OCI-LY3 (cell line): ENCODE measurements around the gene TTLL10.

ENCODE experiments used
- H2AFZ ChIP-seq: fragments of 200-600, 300-600 bp; shearing (Covaris generic); 2 replicates; pipeline ENCODE4 v1.6.0; 2014; ENCODE audit warnings: antibody characterized with exemption, low read depth, low read length
- H3K27ac ChIP-seq: fragments of 200-600, 300-600 bp; sonication (generic); 2 replicates; pipeline ENCODE4 v1.5.1; 2014; ENCODE audit warnings: mild to moderate bottlenecking, low read length, moderate library complexity, mixed read lengths
- H3K27me3 ChIP-seq: fragments of 200-600, 300-600 bp; sonication (generic); 2 replicates; pipeline ENCODE4 v1.6.1; 2014; ENCODE audit warnings: low read depth, low read length, mixed read lengths
- H3K36me3 ChIP-seq: fragments of 200-600, 300-600 bp; sonication (generic); replicated peaks from 2 replicates; pipeline ENCODE3; 2014; ENCODE audit warnings: low read depth, low read length, mixed read lengths
- H3K4me1 ChIP-seq: fragments of 300-600, 200-600 bp; sonication (generic); 2 replicates; pipeline ENCODE4 v1.6.1; 2014; ENCODE audit warnings: low read length, mixed read lengths
- H3K4me2 ChIP-seq: fragments of 200-600, 300-600 bp; sonication (generic); 2 replicates; pipeline ENCODE4 v1.6.1; 2014; ENCODE audit warnings: low read length, mixed read lengths
- H3K4me3 ChIP-seq: fragments of 300-600, 200-600 bp; sonication (generic); 2 replicates; pipeline ENCODE4 v1.5.1; 2014; ENCODE audit warnings: antibody characterized with exemption, mild to moderate bottlenecking, low read length, moderate library complexity
- H3K79me2 ChIP-seq: fragments of 300-600, 200-600 bp; shearing (Covaris generic); 2 replicates; pipeline ENCODE4 v1.6.1; 2014; ENCODE audit warnings: mild to moderate bottlenecking, low read length, mixed read lengths
- H3K9ac ChIP-seq: fragments of 300-600, 200-600 bp; shearing (Covaris generic); 2 replicates; pipeline ENCODE4 v1.6.0; 2014; ENCODE audit warnings: mild to moderate bottlenecking, low read length, moderate library complexity
- H3K9me3 ChIP-seq: fragments of 200-600, 300-600 bp; shearing (Covaris generic); 2 replicates; pipeline ENCODE4 v1.6.1; 2014; ENCODE audit warnings: low read length, mixed read lengths; ENCODE audit not compliant: insufficient read depth
- H4K20me1 ChIP-seq: fragments of 200-600, 300-600 bp; sonication (generic); 2 replicates; pipeline ENCODE4 v1.6.1; 2016; ENCODE audit warnings: low read length, mixed read lengths; ENCODE audit not compliant: insufficient read depth
- CTCF ChIP-seq: fragments of 200-600, 300-600 bp; sonication (generic); IDR thresholded peaks from 2 replicates; pipeline ENCODE4 v1.5.1; 2014; ENCODE audit warnings: antibody characterized with exemption, low read length, low read depth
- EZH2phosphoT487 ChIP-seq: fragments of 200-600 bp; shearing (Covaris generic); IDR thresholded peaks from 2 replicates; pipeline ENCODE4 v1.6.1; 2018; ENCODE audit warnings: antibody characterized with exemption, mixed run types, low read depth

The TTLL10 gene

GRCh38 chr1:1223321-1223720, 49.6 kb downstream of the TTLL10 start:
- Histone ChIP-seq H2AFZ (no peak overlapping the region), H3K4me1 (peaks cover 6% of the 10 kb centered on the region; the same call in 1 of the 2 replicates), H3K9ac (no peak overlapping the region), H3K9me3 (no peaks in the 10 kb centered on the region), H3K4me2 (no peak overlapping the region), H3K4me3 (no peak overlapping the region), H4K20me1 (no peaks in the 10 kb centered on the region), H3K27ac (no peak overlapping the region), H3K36me3 (peaks cover 35% of the 10 kb centered on the region), H3K27me3 (no peaks in the 10 kb centered on the region), H3K79me2 (peaks cover 38% of the 10 kb centered on the region)
- TF ChIP-seq CTCF (no peak), EZH2phosphoT487 (no peak)

GRCh38 chr1:1223891-1224290, 50.2 kb downstream of the TTLL10 start:
- H3K4me3 ChIP-seq, result no peak overlapping the region
- H3K36me3 ChIP-seq, result peaks cover 37% of the 10 kb centered on the region
- H3K27me3 ChIP-seq, result no peaks in the 10 kb centered on the region
- no peak overlapping the region for H2AFZ ChIP-seq
- H3K9ac ChIP-seq, result no peak overlapping the region
- H3K9me3 ChIP-seq, result no peaks in the 10 kb centered on the region
- no peak for TF ChIP-seq CTCF
- no peak for TF ChIP-seq EZH2phosphoT487
- no peak overlapping the region for H3K27ac ChIP-seq
- H3K4me2 ChIP-seq, result no peak overlapping the region
- H3K79me2 ChIP-seq, result peaks cover 44% of the 10 kb centered on the region
- H3K4me1 ChIP-seq, result peaks cover 6% of the 10 kb centered on the region; the same call in 1 of the 2 replicates
- H4K20me1 ChIP-seq, result 0 out of 2 replicates have a peak, but pooled peaks cover 2% of the 10 kb centered on the region

- H3K79me2 ChIP-seq, result peaks cover 58% of the 10 kb centered on the region
- no peak overlapping the region for H3K27ac ChIP-seq
- H3K9me3 ChIP-seq, result no peaks in the 10 kb centered on the region
- 0 out of 2 replicates have a peak, but pooled peaks cover 2% of the 10 kb centered on the region for H4K20me1 ChIP-seq
- peaks cover 42% of the 10 kb centered on the region for H3K36me3 ChIP-seq
- TF ChIP-seq CTCF (no peak), EZH2phosphoT487 (no peak)
- no peak overlapping the region for H2AFZ ChIP-seq
- H3K4me1 ChIP-seq, result peaks cover 3% of the 10 kb centered on the region; the same call in 1 of the 2 replicates
- H3K4me3 ChIP-seq, result no peak overlapping the region
- no peak overlapping the region for H3K4me2 ChIP-seq
- no peak overlapping the region for H3K9ac ChIP-seq
- H3K27me3 ChIP-seq, result no peaks in the 10 kb centered on the region
These were observed 51.7 kb downstream of the TTLL10 start for GRCh38 chr1:1225238-1225845.

- Histone ChIP-seq H3K4me3 (no peak overlapping the region), H3K79me2 (peaks cover 64% of the 10 kb centered on the region), H2AFZ (no peak overlapping the region), H3K4me2 (no peak overlapping the region), H4K20me1 (0 out of 2 replicates have a peak, but pooled peaks cover 2% of the 10 kb centered on the region), H3K27me3 (no peaks in the 10 kb centered on the region), H3K9ac (no peak overlapping the region), H3K4me1 (peaks cover 8% of the 10 kb centered on the region; the same call in 1 of the 2 replicates), H3K36me3 (peaks cover 42% of the 10 kb centered on the region), H3K27ac (no peak overlapping the region), H3K9me3 (no peaks in the 10 kb centered on the region)
- TF ChIP-seq CTCF (no peak), EZH2phosphoT487 (no peak)
These were observed 52.2 kb downstream of the TTLL10 start for GRCh38 chr1:1225913-1226312.
